ENCODE measurements around the gene UBE3C.
"Not testable (repeated sequence)": the region's sequence is repeated elsewhere in the genome, so short reads cannot be mapped to it uniquely, and the experiment has no call there.

The UBE3C gene

GRCh38 chr7:157274094-157274634 lies 135.4 kb downstream of the UBE3C start:
- DNase-seq = not testable (repeated sequence)

- DNase-seq = no peak
Observed at GRCh38 chr7:157274991-157275427, 136.3 kb downstream of the UBE3C start.

DNA sequence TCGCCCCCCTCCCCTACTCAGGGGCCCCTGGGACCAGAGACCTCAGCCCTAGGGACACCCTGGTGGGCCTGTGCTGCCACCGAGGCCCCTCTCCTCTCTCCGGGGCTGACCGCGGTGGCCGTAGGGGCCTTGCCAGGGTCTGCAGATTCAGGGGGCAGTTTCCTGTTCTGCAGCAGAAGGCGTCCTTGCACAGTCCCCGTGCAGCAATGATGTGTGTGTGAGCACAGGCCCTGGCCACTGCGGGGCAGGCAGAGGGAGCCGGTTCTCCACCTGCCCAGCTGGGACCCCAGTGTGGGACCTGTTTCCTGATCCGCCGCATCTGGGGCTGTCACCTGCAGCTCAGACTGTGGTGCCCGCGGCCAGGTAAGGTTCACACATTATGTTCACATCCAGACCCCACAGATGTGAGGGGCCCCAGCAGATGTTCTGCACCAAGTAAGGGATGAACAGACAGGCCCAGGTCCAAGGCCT lies 137.4 kb downstream of the UBE3C start:
- no peak for DNase-seq

DNA sequence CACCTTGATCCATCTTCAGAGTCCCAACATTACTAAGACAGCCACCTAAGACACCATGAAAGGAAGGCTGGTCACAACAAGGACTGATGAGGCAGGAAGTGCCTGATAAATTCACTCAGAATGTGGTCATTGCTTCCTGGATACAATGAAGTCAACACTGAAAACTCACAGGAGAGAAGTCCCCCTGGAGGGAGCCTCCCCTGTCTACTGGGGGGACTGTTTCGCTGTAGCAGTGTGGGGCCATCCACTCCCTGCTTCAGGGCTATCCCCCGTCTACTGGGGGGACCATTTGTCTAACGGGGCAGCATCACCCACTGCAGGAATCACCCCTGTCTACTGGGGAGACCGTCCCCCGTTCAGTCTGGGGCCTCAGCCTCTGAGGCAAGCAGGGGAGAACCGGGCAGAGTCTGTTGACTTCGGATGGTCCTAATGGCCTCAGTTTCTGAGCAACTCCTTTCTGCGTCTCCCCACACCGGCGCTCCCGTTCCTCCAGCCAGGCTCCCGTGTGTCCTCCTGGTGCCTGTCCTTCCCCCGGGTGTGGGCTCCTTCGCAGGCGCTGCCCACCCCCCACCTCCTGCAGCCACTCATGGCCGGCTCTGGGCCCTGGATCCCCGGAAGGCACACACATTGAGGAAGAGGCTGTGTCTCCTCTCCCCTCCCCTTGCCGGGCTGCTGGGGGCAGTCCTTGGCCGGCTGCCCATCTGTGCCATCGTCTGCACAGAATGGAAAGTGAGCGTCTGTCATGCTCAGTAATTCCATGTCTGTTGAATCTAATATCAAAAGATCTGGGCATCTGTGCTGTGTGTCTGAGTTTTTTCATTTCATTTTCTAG lies 138.2 kb downstream of the UBE3C start:
- no peak for DNase-seq

DNA sequence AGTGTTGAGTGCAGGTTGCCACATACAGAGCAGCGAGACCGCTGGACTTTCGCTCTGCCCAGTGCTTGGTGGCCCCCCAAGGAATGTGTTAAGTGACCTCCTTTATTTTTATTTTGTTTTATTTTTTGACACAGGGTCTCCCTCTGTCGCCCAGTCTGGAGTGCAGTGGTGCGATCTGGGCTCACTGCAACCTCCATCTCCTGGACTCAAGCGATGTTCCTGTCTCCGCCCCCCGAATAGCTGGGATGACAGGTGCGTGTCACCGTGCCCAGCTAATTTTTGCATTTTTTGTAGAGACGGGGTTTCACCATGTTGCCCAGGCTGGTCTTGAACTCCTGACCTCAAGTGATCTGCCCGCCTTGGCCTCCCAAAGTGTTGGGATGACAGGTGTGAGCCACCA lies 138.8 kb downstream of the UBE3C start:
- DNase-seq = not testable (repeated sequence)

DNA sequence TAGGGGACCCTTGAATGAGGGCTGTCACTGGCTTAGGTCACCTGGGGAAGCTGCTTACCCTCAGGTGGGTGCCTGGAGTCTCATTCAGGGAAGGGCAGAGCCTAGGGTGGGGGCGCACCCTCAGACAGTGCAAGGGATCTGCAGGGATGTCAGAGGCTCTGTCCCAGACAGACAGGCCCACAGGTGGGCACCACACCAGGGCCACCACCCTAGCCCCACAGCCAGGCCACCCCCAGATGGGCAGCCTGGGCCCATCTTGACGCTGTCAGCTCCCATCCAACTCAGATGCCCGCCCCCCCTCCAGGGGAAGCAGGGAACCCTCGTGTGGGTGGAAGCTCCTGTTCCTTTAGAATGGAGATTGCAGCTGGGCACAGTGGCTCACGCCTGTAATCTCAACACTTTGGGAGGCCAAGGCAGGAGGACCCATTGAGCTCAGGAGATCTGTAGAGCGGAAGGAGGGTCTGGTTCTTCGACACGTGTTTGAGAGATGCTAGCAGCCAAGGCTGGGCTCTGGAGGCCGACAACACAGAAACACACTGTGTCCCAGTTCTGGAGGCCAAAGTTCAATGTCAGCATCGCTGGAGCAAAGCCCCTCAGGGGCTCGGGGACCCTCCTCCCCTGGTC lies 139.6 kb downstream of the UBE3C start:
- no peak for DNase-seq

- no peak for DNase-seq
Observed at GRCh38 chr7:157278791-157279724, 140.3 kb downstream of the UBE3C start.

DNA sequence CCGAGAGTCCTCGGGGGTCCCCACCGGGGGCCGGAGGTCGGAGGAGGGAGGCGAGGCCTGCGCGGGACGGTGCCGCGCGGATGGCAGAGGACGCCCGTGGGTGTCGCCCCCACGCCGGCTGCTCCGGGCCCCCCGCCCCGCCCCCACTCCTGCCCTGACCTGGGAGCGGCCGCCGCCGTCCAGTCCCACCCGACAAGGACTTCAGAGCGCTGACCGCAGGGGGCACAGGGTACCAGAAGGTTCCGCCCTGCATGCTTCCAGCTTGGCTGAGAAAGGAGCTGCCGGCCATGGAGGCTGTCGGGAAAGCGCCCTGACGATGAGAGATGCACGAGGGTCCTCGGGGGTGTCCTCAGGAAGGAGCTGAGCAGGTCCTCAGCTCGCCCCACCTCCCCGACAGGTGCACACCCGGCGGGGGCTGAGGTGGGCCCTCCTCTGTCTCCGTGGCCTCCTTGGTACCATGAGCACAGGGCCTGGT lies 141.1 kb downstream of the UBE3C start:
- DNase-seq = no peak

DNA sequence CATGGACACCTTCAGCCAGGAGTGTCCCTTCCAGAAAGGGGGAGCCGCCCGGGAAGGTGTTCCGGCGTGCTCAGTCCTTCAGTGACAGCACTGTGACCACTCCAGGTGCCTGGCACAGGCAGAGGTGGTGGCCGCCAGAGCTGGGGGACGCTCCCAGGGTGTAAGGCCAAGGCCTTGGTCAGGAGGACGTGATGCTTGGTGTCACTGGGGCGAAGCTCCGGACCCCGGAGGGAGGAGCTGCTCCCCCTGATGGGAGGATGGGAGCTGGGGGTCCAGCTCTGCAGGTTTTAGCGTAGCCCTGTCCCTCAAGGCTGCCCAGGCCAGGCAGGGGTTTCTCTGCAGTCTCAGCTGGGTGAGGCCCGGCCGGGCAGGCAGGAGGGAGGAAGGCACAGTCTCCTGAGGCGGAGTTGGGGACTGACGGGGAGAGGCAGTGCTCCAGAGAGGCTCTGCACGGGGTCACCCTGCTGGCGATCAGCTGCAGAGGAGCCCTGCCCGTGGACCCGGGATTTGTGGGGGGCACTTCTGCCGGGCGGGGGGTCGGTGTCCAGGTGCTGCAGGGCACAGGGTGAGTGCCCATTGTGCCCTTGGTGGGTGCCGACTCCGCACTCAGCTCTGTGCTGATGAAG lies 141.6 kb downstream of the UBE3C start:
- no peak for DNase-seq

DNA sequence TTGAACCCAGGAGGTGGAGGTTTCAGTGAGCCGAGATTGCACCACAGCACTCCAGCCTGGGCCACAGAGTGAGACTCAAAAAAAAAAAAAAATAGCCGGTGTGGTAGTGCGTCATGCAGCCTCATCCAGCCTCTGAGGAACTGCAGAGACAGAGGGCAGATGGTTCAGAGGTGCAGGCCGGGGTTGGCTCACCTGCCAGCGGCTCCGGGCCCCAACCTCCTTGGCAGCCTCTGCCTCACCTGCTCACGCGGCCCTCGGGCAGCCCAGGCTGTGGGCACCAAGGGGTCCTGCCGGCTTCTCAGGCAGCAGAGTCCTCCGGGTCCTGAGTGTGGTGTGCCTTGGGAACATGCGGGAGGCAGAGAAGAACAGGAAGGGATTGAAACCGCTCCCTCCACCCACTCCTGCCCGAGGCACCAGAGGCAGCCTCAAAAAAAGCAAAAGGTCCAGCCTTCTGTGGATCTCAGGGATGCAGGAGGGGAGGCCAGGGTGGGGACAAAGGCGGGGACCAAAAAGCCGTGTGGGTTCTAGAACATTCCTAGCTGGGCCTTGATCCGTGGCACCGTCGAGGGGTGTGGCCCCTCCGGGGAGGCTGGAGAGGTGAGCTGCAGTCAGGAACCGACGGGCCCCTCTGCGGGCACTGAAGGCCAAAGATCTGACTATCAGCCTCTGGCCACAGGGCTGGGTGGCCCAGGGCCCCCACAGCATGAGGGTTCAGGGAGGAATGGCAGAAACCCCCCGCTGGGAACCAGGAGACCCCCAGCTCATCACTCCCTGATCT lies 142.7 kb downstream of the UBE3C start:
- no peak for DNase-seq

- DNase-seq = no peak
Observed at GRCh38 chr7:157282141-157282801, 143.5 kb downstream of the UBE3C start.

DNA sequence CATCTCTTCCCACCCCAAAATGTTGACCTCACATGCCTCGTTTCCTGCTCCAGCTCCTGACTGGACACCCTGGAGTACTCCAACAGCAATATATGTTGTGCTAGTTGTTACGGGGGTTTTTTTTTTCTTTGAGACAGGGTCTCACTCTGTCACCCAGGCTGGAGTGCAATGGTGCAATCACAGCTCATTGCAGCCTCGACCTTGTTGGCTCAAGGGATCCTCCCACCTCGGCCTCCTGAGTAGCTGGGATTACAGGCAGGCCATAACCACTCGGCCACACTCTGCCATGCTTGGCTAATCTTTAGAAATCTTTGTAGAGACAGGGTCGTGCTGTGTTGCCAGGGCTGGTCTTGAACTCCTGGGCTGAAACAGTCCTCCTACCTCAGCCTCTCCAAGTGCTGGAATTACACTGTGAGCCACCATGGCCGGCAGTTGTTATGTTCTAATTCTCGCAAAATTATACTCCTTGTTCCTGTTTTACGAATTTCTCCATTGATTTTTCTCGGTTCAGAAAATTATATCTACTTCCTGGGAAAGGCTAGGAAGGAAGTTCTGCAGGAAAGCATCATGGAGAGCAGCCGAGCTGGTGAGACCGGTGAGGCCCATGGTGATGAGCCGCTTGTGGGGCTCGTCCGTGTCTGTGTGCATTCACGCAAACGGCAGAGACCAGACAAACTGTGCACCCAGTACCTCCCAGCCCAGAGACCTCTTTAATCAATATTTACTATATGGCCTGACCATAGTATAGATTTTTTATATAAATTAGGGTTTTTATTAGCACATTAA lies 145.7 kb downstream of the UBE3C start:
- DNase-seq = no peak

- no peak for DNase-seq
Observed at GRCh38 chr7:157291404-157292080, 152.8 kb downstream of the UBE3C start.

DNA sequence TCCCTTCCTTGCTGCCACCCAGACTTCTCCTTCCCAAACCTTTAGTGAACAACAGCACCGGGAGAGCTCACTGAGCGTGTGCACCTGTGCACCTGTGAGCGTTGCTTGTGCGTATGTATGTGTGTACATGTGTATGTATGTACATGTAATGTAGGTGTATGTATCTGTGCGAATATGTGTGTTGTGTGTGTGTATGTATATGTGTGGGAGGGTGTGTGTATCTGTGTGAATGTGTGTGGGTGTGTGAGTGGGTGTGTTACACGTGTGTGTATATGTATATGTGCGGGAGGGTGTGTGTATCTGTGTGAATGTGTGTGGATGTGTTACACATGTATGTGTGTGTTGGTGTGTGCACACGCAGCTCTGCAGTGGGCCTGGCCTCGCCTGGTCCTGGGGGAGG lies 153.5 kb downstream of the UBE3C start:
- no peak for DNase-seq

DNA sequence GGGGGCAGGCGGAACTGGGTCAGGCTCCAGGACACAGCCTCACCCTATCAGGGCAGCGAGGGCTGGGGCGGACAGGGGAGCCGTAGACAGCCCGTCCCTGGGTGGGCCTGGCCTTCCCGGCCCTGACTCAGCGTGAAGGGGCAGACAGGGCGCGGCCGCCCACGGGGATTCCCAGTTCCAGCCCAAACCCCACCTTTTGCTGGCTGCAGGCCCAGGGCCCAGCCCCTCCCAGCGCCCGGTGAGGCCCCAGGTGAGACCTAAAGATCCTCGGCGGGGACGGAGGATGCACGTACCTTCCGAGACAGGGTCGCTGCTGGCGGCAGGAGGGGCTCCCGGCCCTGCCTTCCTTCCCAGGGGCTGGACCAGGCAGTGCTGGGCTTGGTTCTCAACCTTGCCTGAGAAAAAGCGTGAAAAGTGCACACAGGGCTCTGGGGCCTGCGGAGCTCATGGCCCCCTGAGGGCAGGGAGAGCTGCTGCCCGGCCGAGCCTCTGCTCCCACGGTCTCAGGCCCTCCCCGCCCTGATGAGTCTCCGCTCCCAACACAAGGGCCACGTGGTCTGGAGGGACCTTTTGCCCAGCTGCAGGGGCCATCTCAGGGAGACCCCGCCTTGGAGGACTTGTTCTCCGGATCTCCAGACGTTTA lies 154.2 kb downstream of the UBE3C start:
- no peak for DNase-seq

GRCh38 chr7:157293413-157293788 lies 154.7 kb downstream of the UBE3C start:
- no peak for DNase-seq

GRCh38 chr7:157294773-157295172 lies 156.0 kb downstream of the UBE3C start:
- no peak for DNase-seq

GRCh38 chr7:157295338-157295737 lies 156.6 kb downstream of the UBE3C start:
- no peak for DNase-seq

DNA sequence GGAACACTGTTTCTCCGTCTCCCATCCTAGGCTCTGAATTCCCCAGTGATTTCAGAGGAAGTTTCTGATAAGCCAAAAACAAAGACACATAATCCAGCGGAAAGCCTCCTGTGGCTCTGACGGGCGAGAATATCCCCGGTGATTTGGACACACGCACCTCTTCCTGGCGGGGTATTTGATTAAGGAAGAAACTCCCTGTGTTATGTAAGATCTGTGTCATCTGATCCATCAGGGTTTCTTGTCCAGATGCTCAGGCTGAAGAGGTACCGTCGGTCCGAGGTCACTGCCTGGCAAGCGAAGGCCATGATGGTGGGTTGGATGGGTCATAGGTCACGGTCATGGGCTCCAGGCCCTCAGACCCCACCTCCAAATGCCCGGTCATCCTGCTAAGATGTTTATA lies 158.5 kb downstream of the UBE3C start:
- DNase-seq = no peak

Data from NK-92 treated with Interleukin-12 subunit alpha and Interleukin-12 subunit beta, amount 100 ng/mL, for 24 hours (cell line).